HL-60 (cell line): ENCODE results near the gene GPR37.

Experiments
- DNase-seq, 2 experiments: peaks; one replicate each; pipeline ENCODE4 v3.0.0-alpha.2; 2010 to 2020; ENCODE audit warnings: low read depth in 1 of 2, low spot score in 1 of 2
- H3K27ac ChIP-seq: fragments of 250-450 bp; sonication (Bioruptor Pico); replicated peaks from 2 replicates; pipeline ENCODE4 v1.5.1; 2020; ENCODE audit warnings: mild to moderate bottlenecking, moderate library complexity
- H3K27me3 ChIP-seq: fragments of 250-450 bp; sonication (Bioruptor Pico); 2 replicates; pipeline ENCODE4 v1.5.1; 2021; ENCODE audit warnings: mild to moderate bottlenecking, moderate library complexity; ENCODE audit not compliant: insufficient read depth, poor library complexity, severe bottlenecking
- H3K4me3 ChIP-seq: replicated peaks from 2 replicates; pipeline ENCODE4 v1.5.1; 2011; ENCODE audit warnings: mild to moderate bottlenecking, control low read depth, low read length; ENCODE audit not compliant: insufficient read depth
- CTCF ChIP-seq: IDR thresholded peaks from one replicate; pipeline ENCODE4 v1.5.1; 2011; ENCODE audit warnings: low read length, control low read depth, inconsistent platforms; ENCODE audit not compliant: insufficient read depth
- GABPA ChIP-seq: IDR thresholded peaks from 2 replicates; pipeline ENCODE4 v1.6.1; 2012; ENCODE audit warnings: low read depth
- POLR2AphosphoS5 ChIP-seq: IDR thresholded peaks from 2 replicates; pipeline ENCODE4 v1.6.1; 2012; ENCODE audit warnings: low read depth
- SPI1 ChIP-seq: IDR thresholded peaks from 2 replicates; pipeline ENCODE4 v1.6.1; 2012; ENCODE audit warnings: low read depth, mild to moderate bottlenecking, borderline replicate concordance
- TF ChIP-seq, protein P1 (sequence below): IDR thresholded peaks from 2 replicates; pipeline ENCODE4 v1.6.1; 2012; ENCODE audit warnings: low read depth; ENCODE audit not compliant: insufficient replicate concordance

The GPR37 gene

DNA sequence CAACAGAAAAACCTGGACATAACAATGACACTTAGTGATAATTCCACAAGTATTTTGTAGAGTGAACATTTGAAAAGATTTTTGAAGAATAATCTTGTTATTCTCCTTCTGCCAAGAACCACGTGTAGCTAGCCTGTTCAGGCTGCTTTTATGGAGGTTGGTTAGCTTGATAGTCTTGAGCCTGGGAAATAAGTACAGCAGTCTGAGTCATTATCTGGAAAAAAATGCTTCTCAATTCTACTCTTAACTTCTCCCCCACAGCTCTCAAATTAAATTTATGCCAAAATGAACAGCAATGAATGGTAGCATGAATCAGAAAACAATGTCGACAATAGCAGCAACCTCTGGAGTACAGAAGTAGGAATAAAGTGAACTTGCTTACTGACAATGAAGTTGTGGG lies 63.2 kb downstream of the GPR37 start:
- no peak for DNase-seq

DNA sequence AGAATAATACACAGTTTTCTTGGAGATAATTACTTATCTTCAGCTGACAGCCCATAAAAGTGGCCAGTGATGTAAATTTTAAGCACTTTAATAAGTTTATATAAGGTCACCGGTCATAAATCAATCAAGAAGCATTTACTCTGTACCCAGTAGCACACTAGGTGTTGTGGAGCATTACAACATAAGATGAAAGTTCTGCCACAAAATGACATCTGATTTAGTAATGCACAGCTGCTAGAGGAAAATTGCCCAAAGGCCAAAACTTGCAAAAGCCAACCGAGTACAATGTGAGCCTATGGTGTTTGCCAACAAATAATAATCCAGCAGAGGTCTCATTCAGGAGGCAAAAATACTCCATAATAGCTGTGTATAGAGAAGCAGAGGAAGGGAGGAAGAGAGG lies 63.6 kb downstream of the GPR37 start:
- no peak overlapping the region for H3K4me3 ChIP-seq
- no peaks in the 10 kb centered on the region for H3K27me3 ChIP-seq
- H3K27ac ChIP-seq = no peak overlapping the region
- TF ChIP-seq SPI1 = no peak
- no peak for DNase-seq

More for the DNA sequence above, 63.2 kb downstream of the GPR37 start:
- TF ChIP-seq CTCF (no peak), POLR2AphosphoS5 (no peak), GABPA (no peak), SPI1 (no peak)
- TF ChIP-seq, protein P1, sequence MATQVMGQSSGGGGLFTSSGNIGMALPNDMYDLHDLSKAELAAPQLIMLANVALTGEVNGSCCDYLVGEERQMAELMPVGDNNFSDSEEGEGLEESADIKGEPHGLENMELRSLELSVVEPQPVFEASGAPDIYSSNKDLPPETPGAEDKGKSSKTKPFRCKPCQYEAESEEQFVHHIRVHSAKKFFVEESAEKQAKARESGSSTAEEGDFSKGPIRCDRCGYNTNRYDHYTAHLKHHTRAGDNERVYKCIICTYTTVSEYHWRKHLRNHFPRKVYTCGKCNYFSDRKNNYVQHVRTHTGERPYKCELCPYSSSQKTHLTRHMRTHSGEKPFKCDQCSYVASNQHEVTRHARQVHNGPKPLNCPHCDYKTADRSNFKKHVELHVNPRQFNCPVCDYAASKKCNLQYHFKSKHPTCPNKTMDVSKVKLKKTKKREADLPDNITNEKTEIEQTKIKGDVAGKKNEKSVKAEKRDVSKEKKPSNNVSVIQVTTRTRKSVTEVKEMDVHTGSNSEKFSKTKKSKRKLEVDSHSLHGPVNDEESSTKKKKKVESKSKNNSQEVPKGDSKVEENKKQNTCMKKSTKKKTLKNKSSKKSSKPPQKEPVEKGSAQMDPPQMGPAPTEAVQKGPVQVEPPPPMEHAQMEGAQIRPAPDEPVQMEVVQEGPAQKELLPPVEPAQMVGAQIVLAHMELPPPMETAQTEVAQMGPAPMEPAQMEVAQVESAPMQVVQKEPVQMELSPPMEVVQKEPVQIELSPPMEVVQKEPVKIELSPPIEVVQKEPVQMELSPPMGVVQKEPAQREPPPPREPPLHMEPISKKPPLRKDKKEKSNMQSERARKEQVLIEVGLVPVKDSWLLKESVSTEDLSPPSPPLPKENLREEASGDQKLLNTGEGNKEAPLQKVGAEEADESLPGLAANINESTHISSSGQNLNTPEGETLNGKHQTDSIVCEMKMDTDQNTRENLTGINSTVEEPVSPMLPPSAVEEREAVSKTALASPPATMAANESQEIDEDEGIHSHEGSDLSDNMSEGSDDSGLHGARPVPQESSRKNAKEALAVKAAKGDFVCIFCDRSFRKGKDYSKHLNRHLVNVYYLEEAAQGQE = no peak
- H3K27ac ChIP-seq = no peak overlapping the region
- no peaks in the 10 kb centered on the region for H3K27me3 ChIP-seq
- H3K4me3 ChIP-seq = no peak overlapping the region

DNA sequence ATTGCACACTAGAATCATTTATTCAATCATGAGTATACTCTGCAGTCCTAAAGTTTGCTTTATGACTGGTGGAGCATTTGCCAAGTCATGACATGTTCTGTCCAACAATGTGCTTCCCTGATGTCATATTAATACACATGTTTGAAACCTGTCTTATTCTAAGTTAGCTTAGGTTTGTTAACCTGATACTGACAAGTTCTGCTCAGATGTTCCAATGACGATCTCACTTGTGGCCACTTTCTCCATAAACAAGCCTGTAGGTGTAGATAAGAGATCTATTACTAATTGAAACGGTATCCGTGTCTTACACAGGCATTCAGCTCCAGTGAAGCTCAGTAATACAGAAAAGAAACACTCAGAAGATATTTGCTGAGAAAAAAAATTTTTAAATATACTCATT lies 64.9 kb downstream of the GPR37 start:
- Histone ChIP-seq H3K4me3 (no peak overlapping the region), H3K27ac (no peak overlapping the region), H3K27me3 (no peaks in the 10 kb centered on the region)
- TF ChIP-seq GABPA = no peak
- TF ChIP-seq, protein P1 = no peak
- no peak for TF ChIP-seq CTCF
- TF ChIP-seq POLR2AphosphoS5 = no peak
- no peak for TF ChIP-seq SPI1
- no peak for DNase-seq

DNA sequence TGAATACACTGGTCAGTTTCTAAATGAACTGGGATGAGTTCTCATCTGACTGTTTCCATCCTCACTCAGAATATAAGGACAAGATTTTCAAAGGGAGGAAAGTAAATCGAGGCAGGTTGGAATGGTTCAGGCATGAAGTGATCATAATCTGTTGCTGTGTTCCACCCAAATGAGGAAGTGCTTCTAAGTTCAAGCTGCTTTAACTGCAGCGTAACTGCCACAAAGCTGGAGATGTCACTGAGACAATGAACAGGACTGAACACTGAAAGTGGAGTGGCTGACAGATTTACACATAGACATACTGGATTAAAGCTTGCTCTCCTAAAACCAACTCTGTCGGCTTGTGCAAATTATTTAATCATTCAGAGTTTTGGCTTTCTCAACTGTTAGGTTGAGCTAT lies 66.6 kb downstream of the GPR37 start:
- TF ChIP-seq POLR2AphosphoS5 (no peak), SPI1 (peak; percentile 77)
- peak in 1 of 2 experiments; percentile 2 for DNase-seq
- Histone ChIP-seq H3K27me3 (no peaks in the 10 kb centered on the region), H3K4me3 (no peak overlapping the region), H3K27ac (no peak overlapping the region)

GRCh38 chr7:124697746-124698145 lies 67.8 kb downstream of the GPR37 start:
- no peak overlapping the region for H3K27ac ChIP-seq
- no peak for TF ChIP-seq CTCF
- no peak for TF ChIP-seq SPI1
- DNase-seq = no peak
- H3K4me3 ChIP-seq = no peak overlapping the region
- H3K27me3 ChIP-seq = no peaks in the 10 kb centered on the region
